A549 treated with CORT108297 at 1 μM for 4 hours (cell line): ENCODE data around the gene RUSC1. TPM values are rescaled to one million over a fixed set of nuclear protein-coding genes. Genes with fewer than 3 reads are reported as not detected.

Experiments used
- total RNA-seq: library from RNA; stranded (reverse); fragments of 200-300 nt; extraction: Qiagen RNA extraction; gene quantifications from 5 replicates; pipeline ENCODE4 v1.2.3, GENCODE V29; 2022

The RUSC1 gene, protein sequence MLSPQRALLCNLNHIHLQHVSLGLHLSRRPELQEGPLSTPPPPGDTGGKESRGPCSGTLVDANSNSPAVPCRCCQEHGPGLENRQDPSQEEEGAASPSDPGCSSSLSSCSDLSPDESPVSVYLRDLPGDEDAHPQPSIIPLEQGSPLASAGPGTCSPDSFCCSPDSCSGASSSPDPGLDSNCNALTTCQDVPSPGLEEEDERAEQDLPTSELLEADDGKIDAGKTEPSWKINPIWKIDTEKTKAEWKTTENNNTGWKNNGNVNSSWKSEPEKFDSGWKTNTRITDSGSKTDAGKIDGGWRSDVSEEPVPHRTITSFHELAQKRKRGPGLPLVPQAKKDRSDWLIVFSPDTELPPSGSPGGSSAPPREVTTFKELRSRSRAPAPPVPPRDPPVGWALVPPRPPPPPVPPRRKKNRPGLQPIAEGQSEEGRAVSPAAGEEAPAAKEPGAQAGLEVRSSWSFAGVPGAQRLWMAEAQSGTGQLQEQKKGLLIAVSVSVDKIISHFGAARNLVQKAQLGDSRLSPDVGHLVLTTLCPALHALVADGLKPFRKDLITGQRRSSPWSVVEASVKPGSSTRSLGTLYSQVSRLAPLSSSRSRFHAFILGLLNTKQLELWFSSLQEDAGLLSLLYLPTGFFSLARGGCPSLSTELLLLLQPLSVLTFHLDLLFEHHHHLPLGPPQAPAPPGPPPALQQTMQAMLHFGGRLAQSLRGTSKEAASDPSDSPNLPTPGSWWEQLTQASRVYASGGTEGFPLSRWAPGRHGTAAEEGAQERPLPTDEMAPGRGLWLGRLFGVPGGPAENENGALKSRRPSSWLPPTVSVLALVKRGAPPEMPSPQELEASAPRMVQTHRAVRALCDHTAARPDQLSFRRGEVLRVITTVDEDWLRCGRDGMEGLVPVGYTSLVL
- total RNA-seq = 39.2 to 60.5 TPM (median 58.5 TPM) in 5 replicates

DNA sequence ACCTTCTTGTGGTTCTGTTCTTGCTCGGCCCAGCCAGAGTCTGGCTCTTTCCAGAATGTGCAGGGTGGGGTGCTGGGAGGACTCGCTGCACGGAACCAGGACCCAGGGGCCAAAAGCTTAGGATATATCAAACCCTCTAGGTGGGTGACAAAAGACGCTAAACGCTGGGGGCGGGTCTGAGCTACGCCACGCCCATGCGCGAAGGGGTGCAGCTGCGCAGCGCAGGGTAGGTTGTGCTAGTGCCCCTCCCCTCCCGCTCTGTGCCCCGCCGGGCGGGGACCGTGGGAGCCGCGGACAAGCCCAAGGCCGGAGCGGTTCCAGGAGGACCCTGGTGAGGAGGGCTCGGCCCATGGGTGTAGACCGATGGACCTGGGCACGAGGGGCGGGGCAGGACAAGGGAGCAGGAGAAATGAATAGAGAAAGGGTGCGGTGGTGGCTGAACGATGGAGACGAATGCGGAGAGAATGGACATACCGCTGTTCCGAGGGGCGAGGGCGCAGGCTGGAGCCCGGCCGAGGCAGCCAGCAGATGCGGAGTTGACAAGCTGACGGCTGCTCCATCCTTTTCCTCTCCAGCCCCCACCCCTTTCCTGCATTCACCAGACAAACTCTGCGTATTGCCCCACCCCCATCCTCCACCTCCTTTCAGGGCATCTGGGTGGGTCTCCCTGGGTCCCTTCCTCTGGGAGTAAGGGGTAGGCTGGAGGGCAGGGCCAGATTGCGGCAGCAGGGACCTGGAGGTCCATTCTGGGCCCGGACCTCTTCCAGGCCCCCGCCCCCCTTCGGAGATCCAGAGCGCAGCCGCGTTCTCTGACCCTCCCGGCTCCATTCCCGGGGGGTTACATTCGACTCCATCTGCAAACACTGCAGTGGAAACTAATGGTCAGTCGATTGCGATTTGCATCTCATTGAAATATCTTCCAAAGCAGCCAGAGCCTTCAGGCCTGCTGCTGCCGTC, at the start of gene RUSC1:
Gene RUSC1, plus strand, starts transcription at position 234 of the 957 bp plus-strand sequence. CDS start 880 bp downstream, outside the sequence.

DNA sequence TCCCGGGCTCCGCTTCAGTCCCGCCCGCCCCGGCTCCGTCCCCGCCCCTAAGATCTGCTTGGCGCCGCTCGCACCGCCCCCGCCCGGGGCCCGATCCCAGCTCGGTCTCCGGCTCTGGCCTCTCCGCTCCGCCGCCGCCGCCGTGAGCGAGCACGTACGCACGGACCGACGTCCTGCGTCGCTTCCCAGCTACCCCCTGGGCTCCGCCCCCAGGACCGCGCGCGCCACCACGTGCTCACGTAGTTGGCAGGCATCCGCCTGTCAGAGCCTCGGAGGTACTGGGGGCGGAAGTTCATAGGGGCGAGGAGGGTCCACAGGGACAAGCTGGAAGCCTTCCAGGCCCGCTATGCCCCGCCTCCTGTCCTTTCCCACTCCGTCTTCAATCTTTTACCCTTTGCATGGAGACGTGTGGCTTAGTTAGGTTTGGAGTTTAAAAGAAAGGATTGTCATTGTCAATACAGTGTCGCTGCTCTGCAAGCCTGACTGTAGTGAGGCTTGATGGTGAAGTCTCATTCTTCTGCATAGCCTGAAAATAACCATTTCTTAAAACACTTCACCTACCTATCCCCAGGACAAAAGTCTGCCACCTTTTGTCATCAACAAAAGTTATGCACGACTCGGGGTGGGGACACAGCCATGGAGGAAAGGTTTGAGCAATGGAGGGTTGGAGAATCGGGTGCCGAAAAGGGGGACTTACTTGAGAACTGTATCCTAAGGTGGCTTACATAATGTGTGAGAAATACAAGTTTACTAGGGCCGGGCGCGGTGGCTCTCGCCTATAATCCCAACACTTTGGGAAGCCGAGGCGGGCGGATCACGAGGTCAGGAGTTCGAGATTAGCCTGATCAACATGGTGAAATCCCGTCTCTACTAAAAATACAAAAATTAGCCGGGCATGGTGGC, 47.1 kb upstream of the RUSC1 start, which contains the start of gene CLK2:
Gene CLK2, minus strand, starts transcription at position 162 of the 903 bp plus-strand sequence. CDS start 2,527 bp downstream, outside the sequence.

DNA sequence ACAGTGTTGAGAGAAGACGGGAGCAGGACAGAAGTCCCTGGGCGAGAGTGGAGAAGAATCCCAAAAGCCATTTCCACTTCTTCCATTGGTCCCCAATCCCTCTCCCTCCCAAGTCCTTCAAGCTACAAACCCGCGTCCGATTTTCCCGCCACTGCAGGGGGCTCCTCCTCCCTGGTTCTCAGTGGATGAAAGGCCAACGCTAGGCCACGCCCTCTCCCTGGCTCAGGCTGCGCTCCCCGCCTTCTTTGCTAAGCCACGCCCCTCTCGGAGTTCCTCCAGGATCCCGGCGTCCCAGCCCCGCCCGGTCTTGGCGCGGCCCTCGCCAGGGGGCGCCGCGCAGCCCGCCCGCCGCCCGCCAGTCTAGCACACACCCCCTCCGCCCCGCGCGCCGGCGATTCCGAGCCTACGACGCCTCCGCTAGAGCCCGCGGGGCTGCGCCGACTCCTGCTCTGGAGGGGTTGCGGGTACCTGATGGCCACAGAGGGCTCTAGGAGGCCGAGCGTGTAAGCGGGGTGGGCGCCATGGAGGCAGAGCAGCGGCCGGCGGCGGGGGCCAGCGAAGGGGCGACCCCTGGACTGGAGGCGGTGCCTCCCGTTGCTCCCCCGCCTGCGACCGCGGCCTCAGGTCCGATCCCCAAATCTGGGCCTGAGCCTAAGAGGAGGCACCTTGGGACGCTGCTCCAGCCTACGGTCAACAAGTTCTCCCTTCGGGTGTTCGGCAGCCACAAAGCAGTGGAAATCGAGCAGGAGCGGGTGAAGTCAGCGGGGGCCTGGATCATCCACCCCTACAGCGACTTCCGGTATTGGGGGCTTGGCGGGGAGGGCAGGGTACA, 43.4 kb upstream of the RUSC1 start, which contains the start of gene HCN3:
Gene HCN3, plus strand, starts transcription at position 394 of the 832 bp plus-strand sequence. Its CDS starts 128 bp downstream, at position 522.

DNA sequence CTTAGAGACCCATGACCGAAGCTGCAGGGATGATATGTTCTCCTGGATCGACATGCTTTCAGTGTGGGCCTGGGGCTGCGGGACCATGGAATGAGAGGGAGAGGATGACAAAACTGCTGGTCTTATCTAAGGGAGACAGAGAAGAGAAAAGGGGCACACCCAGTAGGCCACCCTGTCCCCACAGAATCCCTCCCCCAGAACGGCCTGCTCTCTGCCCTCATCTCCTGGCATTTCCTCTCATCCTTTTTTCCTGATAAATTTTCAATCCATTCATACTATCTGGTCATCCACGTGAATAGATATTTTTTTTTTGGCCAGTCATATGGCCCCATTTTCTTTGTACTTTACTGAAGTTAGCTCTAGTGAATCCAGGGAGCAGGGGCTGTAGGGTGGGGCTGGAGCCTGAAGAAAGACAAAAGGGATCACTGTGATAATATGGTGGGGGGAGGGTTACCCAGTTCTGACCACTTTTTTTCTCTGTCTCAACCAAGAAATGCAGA, 19.3 kb upstream of the RUSC1 start, which contains the start of gene PKLR:
Gene PKLR, minus strand, starts transcription at position 97 of the 500 bp plus-strand sequence. Its CDS starts 43 bp downstream, at position 54.

DNA sequence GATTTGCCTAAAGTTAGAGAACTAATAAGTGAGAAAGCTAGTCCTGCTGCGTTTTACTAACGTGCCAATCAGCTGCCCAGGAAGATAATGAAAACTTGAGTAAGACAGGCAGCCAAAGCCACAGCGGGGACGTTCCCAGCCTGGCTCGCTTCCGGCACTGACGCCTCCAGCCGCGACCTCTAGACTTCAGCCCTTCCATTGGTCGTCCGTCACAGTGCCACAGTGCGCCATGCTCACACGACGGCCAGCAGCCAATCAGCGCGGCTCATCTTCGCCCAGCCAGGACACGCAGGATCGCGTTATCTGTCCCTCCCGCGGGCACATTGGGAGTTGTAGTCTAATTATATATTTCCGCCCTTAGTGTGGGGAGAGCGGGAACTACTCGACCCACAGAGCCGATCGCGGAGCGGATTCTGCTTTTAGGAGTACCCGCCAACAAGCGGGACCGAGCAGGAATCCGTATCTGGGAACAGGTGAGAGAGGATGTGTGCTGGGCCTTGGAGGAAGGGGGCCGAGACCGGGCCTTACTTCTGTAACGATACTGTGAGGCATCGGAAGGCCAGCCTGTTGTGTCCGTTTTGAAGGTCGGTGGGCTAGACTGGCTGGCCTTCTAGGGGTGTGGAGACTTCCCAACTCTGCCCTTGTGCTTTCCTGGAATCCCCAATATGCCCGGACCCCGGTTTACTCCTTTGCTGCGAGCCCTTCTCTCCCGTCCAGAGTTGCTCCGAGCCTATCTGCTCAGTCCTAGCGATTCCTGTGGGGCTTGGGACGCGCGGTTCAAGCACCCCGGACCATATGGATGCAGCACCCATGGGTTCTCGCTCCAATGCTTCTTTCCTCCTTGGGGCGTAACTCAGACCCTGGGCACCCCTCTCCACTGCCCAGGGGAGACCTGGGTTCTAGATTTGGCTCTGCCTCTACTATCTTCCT, 11.9 kb upstream of the RUSC1 start, which contains the start of gene FDPS:
Gene FDPS, plus strand, starts transcription at position 374 of the 930 bp plus-strand sequence. CDS start 924 bp downstream, outside the sequence.

Other genes with a start within 250 kb of the RUSC1 start
- 3.4 to 5.1 TPM (median 4.7 TPM) in 5 replicates for gene EFNA3, start 242.1 kb upstream of the RUSC1 start, total RNA-seq
- gene EFNA1, start 193.0 kb upstream of the RUSC1 start, total RNA-seq = 32.8 to 53.9 TPM (median 38.3 TPM) in 5 replicates
- gene SLC50A1, start 185.0 kb upstream of the RUSC1 start, total RNA-seq = 29.3 to 36.5 TPM (median 34.8 TPM) in 5 replicates
- 73.6 to 114 TPM (median 112 TPM) in 5 replicates for gene DPM3, start 180.4 kb upstream of the RUSC1 start, total RNA-seq
- 220 to 279 TPM (median 243 TPM) in 5 replicates for gene KRTCAP2, start 147.6 kb upstream of the RUSC1 start, total RNA-seq
- 1.4 to 2.5 TPM (median 2.1 TPM) in 5 replicates for gene TRIM46, start 147.0 kb upstream of the RUSC1 start, total RNA-seq
- gene THBS3, start 113.0 kb upstream of the RUSC1 start, total RNA-seq = 6.6 to 10.6 TPM (median 9.6 TPM) in 5 replicates
- gene MTX1, start 112.2 kb upstream of the RUSC1 start, total RNA-seq = 64.0 to 78.2 TPM (median 76.5 TPM) in 5 replicates
- 25.2 to 39.2 TPM (median 37.1 TPM) in 5 replicates for gene ENTREP3, start 65.4 kb upstream of the RUSC1 start, total RNA-seq
- 99.6 to 133 TPM (median 128 TPM) in 5 replicates for gene SCAMP3, start 58.5 kb upstream of the RUSC1 start, total RNA-seq
- gene CLK2, start 47.4 kb upstream of the RUSC1 start, total RNA-seq = 22.4 to 32.0 TPM (median 30.1 TPM) in 5 replicates
- gene HCN3, start 43.4 kb upstream of the RUSC1 start, total RNA-seq = 3.9 to 6.1 TPM (median 5.1 TPM) in 5 replicates
- gene PKLR, start 19.5 kb upstream of the RUSC1 start, total RNA-seq = 0.05 TPM in 1 of 5 replicates, not detected in the others
- 158 to 179 TPM (median 165 TPM) in 5 replicates for gene FDPS, start 12.0 kb upstream of the RUSC1 start, total RNA-seq
- 8.4 to 11.9 TPM (median 11.5 TPM) in 5 replicates for gene ASH1L, start 241.9 kb downstream of the RUSC1 start, total RNA-seq